ENCODE results near the gene C11orf68. TPM values are rescaled to one million over a fixed set of nuclear protein-coding genes. Genes with fewer than 3 reads are reported as not detected.

Gene C11orf68
- total RNA-seq, 2 donors from 2014 or later, result 34.7 to 36.5 TPM

DNA sequence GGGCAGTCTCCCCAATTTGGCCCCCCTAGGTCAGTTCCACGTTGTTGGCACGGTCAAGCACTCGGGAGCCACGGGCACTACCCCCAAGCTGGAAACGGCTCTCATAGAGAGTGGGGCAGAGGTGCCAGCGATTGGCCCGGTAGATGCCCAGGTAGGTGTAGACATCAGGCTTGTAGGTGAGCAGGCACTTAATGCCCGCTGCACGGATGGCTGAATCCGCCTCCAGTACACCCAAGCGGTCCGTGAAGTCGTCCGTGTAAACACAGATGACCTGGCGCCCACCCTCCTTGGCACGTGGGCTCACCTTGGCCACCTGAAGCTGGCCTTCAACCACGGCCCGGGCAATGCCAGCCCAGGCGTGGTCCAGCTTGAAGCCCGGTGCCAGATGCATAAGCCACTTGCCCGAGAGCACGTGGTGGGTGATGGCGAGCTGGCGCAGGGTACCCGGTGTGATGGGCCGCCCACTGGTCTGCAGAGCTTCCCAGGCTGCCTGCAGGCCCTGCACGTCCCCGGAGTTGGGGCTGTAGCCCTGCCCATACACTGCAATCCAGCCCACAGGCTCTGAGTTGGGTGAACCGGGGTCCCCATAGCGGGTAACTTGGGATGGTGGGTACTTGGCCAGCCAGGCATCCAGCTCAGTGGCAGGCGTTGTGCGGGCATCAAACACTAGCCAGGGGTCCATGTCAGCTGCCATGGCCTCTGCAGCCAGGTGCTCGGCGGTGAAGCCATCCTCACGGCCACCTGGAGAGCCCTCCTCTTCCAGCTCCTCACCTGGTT is 1.2 kb downstream of the C11orf68 start:
- DNase-seq, result no peak
- H3K9me3 Mint-ChIP-seq, result no peaks in the 10 kb centered on the region
- no peak overlapping the region for H3K27ac Mint-ChIP-seq
- peaks cover 4 to 8% of the 10 kb centered on the region in 2 donors for H3K36me3 Mint-ChIP-seq (ENCODE audit: insufficient read depth in 2 of 2)
- H3K4me1 Mint-ChIP-seq (ENCODE audit: low read depth), result peaks cover 43% of the 10 kb centered on the region
- ATAC-seq (replicated peaks in 1 of 2), result no peak
- peak overlapping the region; percentile 95 to 96 for H3K4me3 Mint-ChIP-seq
- no peaks in the 10 kb centered on the region for H3K27me3 Mint-ChIP-seq (ENCODE audit: low read depth)

- DNase-seq, result no peak
- Mint-ChIP-seq H3K9me3 (no peaks in the 10 kb centered on the region), H3K4me1 (ENCODE audit: low read depth) (peaks cover 40% of the 10 kb centered on the region), H3K4me3 (peak overlapping the region; percentile 64 to 95), H3K27me3 (ENCODE audit: low read depth) (no peaks in the 10 kb centered on the region), H3K36me3 (ENCODE audit: insufficient read depth in 2 of 2) (peaks cover 3 to 6% of the 10 kb centered on the region in 2 donors), H3K27ac (peak overlapping the region; percentile 38)
- no peak for ATAC-seq (replicated peaks in 1 of 2)
These were observed 1.8 kb downstream of the C11orf68 start for GRCh38 chr11:65917077-65917433.

DNA sequence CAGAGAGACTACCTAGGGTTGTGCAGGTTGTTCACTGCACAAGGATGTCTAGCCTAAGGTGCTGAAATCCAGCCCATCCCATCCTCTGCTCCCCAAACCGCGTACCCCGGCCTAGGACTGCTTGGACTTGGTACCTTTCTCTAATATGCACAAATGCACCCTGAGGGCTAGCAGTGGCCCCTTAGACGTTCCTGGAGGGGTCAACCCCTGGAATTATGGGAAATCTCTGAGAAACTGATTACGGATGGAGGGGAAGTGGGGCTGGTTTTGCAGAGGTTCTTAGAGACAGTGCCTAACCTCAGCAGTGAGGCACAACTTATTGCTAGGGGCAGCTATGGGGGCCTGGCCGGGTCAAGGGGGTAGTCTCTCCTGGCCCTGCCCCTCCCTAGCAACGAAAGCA is 2.5 kb downstream of the C11orf68 start:
- no peak for ATAC-seq (replicated peaks in 1 of 2)
- H3K36me3 Mint-ChIP-seq (ENCODE audit: insufficient read depth in 2 of 2), result peaks cover 0 to 6% of the 10 kb centered on the region in 2 donors
- peaks cover 37% of the 10 kb centered on the region for H3K4me1 Mint-ChIP-seq (ENCODE audit: low read depth)
- no peak overlapping the region for H3K27ac Mint-ChIP-seq
- no peak for DNase-seq
- peak overlapping the region; percentile 64 to 95 for H3K4me3 Mint-ChIP-seq
- no peaks in the 10 kb centered on the region for H3K9me3 Mint-ChIP-seq
- no peaks in the 10 kb centered on the region for H3K27me3 Mint-ChIP-seq (ENCODE audit: low read depth)

- ATAC-seq (replicated peaks in 1 of 2), result no peak
- H3K27ac Mint-ChIP-seq, result no peak overlapping the region
- no peaks in the 10 kb centered on the region for H3K27me3 Mint-ChIP-seq (ENCODE audit: low read depth)
- no peak for DNase-seq
- H3K9me3 Mint-ChIP-seq, result no peaks in the 10 kb centered on the region
- peaks cover 37% of the 10 kb centered on the region for H3K4me1 Mint-ChIP-seq (ENCODE audit: low read depth)
- peaks cover 0 to 6% of the 10 kb centered on the region in 2 donors for H3K36me3 Mint-ChIP-seq (ENCODE audit: insufficient read depth in 2 of 2)
- no peak overlapping the region for H3K4me3 Mint-ChIP-seq
These were observed 3.0 kb downstream of the C11orf68 start for GRCh38 chr11:65915821-65916251.

DNA sequence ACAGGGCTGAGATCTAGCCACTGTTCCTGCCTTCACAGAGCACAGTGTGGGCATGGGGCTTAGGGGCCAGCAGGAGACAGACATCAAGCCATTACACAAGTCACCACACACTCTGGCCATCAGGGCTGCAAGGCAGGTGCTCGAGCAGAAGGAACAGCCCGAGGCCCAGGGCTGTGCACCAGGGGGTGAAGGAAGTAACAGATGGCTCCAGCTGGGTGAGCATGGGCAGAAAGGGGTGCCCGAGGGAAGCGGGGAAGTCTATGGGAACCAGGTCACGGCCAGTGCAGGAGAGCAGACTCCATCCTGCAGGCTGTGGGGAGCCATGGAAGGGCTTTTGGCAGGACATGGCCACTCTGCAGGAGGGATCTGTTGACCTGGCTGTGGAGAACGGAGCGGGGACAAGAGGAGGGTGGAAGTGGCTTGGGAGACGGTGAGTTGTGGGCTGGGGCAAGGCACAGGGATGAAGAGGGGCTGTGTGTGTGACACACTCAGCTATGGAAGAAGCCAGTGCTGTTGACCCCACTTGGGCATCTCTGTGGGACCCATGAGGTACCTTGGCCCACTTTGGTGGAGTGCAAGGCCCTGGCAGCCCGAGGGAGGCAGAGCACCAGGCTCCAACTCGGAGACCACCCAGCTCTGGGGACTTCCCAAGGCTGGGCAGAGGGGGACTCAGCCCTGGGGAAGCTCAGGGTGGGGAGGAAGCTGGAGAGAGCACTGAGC is 3.6 kb downstream of the C11orf68 start:
- DNase-seq (no peak), ATAC-seq (replicated peaks in 1 of 2) (no peak)
- Mint-ChIP-seq H3K27ac (no peak overlapping the region), H3K9me3 (no peaks in the 10 kb centered on the region), H3K4me3 (no peak overlapping the region), H3K4me1 (ENCODE audit: low read depth) (peaks cover 35% of the 10 kb centered on the region), H3K27me3 (ENCODE audit: low read depth) (no peaks in the 10 kb centered on the region), H3K36me3 (ENCODE audit: insufficient read depth in 2 of 2) (peaks cover 0 to 4% of the 10 kb centered on the region in 2 donors)

DNA sequence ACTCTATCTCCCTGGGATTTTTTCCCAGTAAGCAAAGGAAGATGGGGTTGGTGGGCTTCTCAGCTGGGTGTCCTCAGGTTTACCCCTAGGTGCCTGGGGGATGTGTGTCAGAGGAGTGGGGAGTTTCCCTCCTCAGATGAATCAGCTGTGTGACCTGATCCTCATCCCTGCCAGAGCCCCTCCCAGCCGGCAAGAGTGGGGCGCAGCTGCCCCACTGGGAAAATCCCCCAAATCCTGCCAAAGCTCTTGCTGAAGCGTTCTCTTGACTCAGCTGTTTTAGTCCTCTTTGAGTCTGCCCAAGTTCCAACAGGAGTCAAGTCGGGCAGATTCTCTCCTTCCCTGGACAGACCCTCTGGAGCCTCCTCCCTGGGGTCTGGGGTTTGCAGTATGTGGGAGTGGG is 6.0 kb downstream of the C11orf68 start:
- no peak for DNase-seq
- H3K4me1 Mint-ChIP-seq (ENCODE audit: low read depth), result peaks cover 35% of the 10 kb centered on the region
- peak in 1 of 2 donors; percentile 42 for ATAC-seq (replicated peaks in 1 of 2)
- H3K27ac Mint-ChIP-seq, result no peak overlapping the region
- H3K36me3 Mint-ChIP-seq (ENCODE audit: insufficient read depth in 2 of 2), result no peaks in the 10 kb centered on the region
- peaks cover 6% of the 10 kb centered on the region for H3K27me3 Mint-ChIP-seq (ENCODE audit: low read depth)
- H3K9me3 Mint-ChIP-seq, result no peaks in the 10 kb centered on the region
- H3K4me3 Mint-ChIP-seq, result no peak overlapping the region

DNA sequence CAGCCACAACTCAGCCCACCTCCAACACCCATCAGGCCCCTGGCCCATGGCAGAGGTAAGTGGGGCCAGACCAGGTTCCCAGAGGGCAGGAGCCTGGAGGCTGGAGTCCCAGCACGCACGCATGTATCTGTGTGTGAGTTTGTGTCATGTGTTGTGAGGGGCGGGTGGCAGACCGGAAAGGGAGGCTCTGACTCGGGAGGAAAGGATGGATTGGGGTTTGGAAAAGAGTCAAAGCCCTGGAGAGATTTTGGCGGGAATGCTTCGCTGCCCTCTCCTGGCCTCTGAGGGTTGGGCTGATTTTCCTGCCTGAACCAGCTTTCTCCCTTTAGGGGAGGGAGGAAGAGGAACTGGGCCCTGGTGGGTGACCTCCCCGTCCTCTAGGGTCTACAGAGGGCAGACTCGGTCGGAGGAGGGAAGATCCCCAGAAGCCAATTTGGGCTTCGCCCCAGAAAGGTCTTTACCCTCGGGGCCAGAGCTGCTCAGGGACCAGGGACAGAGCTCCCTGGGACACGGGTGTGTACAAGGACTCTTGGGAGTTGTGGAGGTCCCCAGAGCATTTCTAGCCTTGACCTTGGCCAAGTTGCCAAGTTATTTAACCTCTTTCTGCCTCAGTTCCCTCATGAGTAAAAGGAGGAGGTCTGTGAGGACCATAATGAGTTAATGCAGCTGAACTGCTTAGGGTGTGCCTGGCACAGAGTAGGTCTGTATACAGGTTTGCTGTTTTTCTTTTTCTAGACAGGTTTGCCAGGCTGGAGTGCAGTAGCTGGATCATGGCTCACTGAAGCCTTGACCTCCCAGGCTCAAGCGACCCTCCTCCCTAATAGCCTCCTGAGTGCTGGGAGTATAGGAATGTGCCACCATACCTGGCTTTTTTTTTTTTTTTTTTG is 6.9 kb downstream of the C11orf68 start:
- Mint-ChIP-seq H3K27ac (no peak overlapping the region), H3K27me3 (ENCODE audit: low read depth) (peaks cover 6% of the 10 kb centered on the region), H3K4me1 (ENCODE audit: low read depth) (peaks cover 29% of the 10 kb centered on the region), H3K9me3 (no peaks in the 10 kb centered on the region), H3K4me3 (peak overlapping the region in 1 of 2 donors; percentile 13), H3K36me3 (ENCODE audit: insufficient read depth in 2 of 2) (no peaks in the 10 kb centered on the region)
- DNase-seq (no peak), ATAC-seq (replicated peaks in 1 of 2) (peak in 1 of 2 donors; percentile 2)

DNA sequence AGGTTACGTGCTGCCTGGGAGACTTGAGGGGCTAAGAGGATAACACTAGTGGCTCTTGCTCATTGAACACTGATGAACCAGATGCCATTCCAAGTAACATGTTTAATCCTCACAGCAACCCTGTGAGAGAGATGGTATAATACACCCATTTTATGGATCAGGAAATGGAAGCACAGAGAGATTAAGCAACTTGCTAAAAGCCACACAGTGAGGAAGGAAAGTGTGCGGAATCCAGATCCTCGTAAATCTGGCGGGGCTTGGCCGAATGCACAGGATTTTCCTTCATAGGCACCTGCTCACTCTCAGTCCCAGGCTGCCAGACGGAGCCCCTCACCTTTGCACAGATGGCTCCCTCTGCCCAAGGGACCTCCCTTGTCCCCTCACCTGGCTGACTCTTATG is 11.0 kb downstream of the C11orf68 start:
- ATAC-seq (replicated peaks in 1 of 2) (no peak), DNase-seq (no peak)
- no peaks in the 10 kb centered on the region for H3K9me3 Mint-ChIP-seq
- H3K4me1 Mint-ChIP-seq (ENCODE audit: low read depth), result peaks cover 14% of the 10 kb centered on the region
- no peak overlapping the region for H3K4me3 Mint-ChIP-seq
- no peaks in the 10 kb centered on the region for H3K36me3 Mint-ChIP-seq (ENCODE audit: insufficient read depth in 2 of 2)
- no peak overlapping the region for H3K27ac Mint-ChIP-seq
- peaks cover 6% of the 10 kb centered on the region for H3K27me3 Mint-ChIP-seq (ENCODE audit: low read depth)

GRCh38 chr11:65906602-65907001 is 12.3 kb downstream of the C11orf68 start:
- peaks cover 19% of the 10 kb centered on the region for H3K4me1 Mint-ChIP-seq (ENCODE audit: low read depth)
- no peak overlapping the region for H3K4me3 Mint-ChIP-seq
- no peak for DNase-seq
- ATAC-seq (replicated peaks in 1 of 2), result peak in 1 of 2 donors; percentile 31
- H3K9me3 Mint-ChIP-seq, result no peaks in the 10 kb centered on the region
- no peak overlapping the region for H3K27ac Mint-ChIP-seq
- peaks cover 6% of the 10 kb centered on the region for H3K27me3 Mint-ChIP-seq (ENCODE audit: low read depth)
- H3K36me3 Mint-ChIP-seq (ENCODE audit: insufficient read depth in 2 of 2), result no peaks in the 10 kb centered on the region

DNA sequence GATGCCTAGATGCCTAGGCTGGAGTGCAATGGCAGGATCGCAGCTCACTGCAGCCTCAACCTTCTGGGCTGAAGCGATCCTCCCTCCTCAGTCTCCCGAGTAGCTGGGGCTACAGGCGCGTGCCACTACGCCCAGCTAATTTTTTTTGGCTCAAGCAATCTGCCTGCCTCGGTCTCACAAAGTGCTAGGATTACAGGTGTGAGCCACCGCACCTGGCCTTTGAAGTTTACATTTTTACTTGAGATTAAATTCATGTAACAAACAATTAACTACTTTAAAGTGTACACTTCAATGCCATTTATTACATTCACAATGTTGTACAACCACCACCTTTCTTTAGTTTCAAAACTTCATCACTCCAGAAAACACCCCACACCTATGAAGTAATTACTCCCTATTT is 15.1 kb downstream of the C11orf68 start:
- Mint-ChIP-seq H3K9me3 (no peaks in the 10 kb centered on the region), H3K4me3 (no peak overlapping the region), H3K27ac (no peak overlapping the region), H3K4me1 (ENCODE audit: low read depth) (peaks cover 29% of the 10 kb centered on the region), H3K27me3 (ENCODE audit: low read depth) (no peaks in the 10 kb centered on the region), H3K36me3 (ENCODE audit: insufficient read depth in 2 of 2) (peaks cover 1 to 2% of the 10 kb centered on the region in 2 donors)
- no peak for ATAC-seq (replicated peaks in 1 of 2)
- DNase-seq, result no peak

- peaks cover 35% of the 10 kb centered on the region for H3K4me1 Mint-ChIP-seq (ENCODE audit: low read depth)
- H3K9me3 Mint-ChIP-seq, result no peaks in the 10 kb centered on the region
- no peak overlapping the region for H3K27ac Mint-ChIP-seq
- no peak for ATAC-seq (replicated peaks in 1 of 2)
- no peak for DNase-seq
- no peaks in the 10 kb centered on the region for H3K27me3 Mint-ChIP-seq (ENCODE audit: low read depth)
- H3K36me3 Mint-ChIP-seq (ENCODE audit: insufficient read depth in 2 of 2), result peaks cover 1 to 3% of the 10 kb centered on the region in 2 donors
- no peak overlapping the region for H3K4me3 Mint-ChIP-seq
These were observed 15.8 kb downstream of the C11orf68 start for GRCh38 chr11:65903068-65903481.

DNA sequence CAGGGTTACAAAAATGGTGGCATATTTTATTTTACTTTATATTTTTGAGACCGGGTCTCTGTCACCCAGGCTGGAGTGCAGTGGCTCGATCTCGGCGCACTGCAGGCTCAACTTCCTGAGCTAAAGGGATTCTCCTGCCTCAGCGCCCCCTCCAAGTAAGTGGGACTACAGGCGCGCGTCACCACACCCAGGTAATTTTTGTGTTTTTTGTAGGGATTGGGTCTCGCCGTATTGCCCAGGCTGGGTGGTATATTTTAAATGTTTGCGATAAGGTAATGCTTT is 18.0 kb downstream of the C11orf68 start:
- H3K27ac Mint-ChIP-seq, result no peak overlapping the region
- no peak for DNase-seq
- no peak for ATAC-seq (replicated peaks in 1 of 2)
- peak overlapping the region; percentile 66 to 77 for H3K4me3 Mint-ChIP-seq
- H3K4me1 Mint-ChIP-seq (ENCODE audit: low read depth), result peaks cover 54% of the 10 kb centered on the region
- no peaks in the 10 kb centered on the region for H3K27me3 Mint-ChIP-seq (ENCODE audit: low read depth)
- peaks cover 3 to 6% of the 10 kb centered on the region in 2 donors for H3K36me3 Mint-ChIP-seq (ENCODE audit: insufficient read depth in 2 of 2)
- no peaks in the 10 kb centered on the region for H3K9me3 Mint-ChIP-seq
